Measurements from ENCODE around the gene TNFSF8. TPM values are rescaled to one million over a fixed set of nuclear protein-coding genes. Genes with fewer than 3 reads are reported as not detected.

The TNFSF8 gene
- total RNA-seq, 1 donor from 2014 or later: 1.5 TPM

DNA sequence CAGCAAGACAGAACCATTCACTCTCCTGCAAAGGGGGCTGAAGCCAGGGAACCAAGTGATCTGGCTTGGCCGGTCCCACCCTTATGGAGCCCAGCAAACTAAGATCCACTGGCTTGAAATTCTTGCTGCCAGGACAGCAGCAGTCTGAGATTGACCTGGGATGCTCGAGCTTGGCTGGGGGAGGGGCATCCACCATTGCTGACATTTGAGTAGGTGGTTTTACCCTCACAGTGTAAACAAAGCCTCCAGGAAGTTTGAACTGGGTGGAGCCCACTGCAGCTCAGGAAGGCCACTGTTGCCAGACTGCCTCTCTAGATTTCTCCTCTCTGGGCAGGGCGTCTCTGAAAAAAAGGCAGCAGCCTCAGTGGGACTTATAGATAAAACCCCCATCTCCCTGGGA lies 60.5 kb downstream of the TNFSF8 start:
- no peak for DNase-seq (ENCODE audit: low spot score)

DNA sequence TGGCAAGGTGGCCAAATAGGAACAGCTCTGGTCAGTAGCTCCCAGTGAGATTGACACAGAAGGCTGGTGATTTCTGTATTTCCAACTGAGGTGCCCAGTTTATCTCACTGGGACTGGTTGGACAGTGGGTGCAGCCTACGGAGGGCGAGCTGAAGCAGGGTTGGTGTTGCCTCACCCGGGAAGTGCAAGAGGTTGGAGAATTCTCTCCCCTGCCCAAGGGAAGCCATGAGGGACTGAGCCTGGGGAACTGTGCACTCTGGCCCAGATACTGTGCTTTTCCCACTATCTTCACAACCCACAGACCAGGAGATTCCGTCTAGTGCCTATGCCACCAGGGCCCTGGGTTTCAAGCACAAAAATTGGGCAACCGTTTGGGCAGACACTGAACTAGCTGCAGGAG lies 61.0 kb downstream of the TNFSF8 start:
- no peak for DNase-seq (ENCODE audit: low spot score)

DNA sequence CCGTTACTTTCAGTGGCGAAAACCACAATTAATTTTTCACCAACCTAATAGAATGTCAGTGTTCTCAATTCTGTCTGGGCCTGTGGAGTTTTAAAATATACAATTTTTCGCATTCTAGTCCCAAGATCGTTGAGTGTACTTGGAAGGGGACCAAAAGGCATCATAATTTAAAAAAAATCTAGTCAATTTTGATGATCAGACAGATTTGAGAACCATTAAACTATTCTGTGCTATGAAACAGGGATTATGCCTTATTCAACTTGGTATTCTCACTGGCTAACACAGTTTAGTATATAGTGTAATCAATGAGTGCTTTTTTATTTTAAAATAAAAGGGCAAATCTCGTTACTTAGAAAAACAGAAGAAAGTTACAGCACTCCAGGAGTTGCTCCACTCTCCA lies 63.1 kb downstream of the TNFSF8 start:
- DNase-seq (ENCODE audit: low spot score): no peak

DNA sequence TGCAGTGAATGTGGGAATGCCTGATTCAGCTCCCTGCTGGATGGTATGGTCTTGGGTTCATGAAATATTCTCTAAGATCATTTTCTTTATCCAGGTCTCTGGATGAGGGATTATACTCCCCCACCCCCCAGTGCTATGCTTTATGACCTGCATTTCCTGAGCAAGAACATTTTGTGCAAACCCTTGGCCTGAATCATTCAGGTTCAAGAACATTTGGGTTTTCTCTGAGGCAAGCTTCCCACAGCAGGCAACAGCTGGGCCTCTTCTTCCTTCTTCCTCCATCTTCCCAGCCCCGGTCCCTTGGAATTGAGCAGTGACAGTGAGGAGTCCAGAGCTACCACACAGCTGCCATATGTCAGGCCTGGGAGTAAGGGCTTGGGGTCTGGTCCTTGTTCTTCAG lies 65.9 kb downstream of the TNFSF8 start:
- no peak for DNase-seq (ENCODE audit: low spot score)

DNA sequence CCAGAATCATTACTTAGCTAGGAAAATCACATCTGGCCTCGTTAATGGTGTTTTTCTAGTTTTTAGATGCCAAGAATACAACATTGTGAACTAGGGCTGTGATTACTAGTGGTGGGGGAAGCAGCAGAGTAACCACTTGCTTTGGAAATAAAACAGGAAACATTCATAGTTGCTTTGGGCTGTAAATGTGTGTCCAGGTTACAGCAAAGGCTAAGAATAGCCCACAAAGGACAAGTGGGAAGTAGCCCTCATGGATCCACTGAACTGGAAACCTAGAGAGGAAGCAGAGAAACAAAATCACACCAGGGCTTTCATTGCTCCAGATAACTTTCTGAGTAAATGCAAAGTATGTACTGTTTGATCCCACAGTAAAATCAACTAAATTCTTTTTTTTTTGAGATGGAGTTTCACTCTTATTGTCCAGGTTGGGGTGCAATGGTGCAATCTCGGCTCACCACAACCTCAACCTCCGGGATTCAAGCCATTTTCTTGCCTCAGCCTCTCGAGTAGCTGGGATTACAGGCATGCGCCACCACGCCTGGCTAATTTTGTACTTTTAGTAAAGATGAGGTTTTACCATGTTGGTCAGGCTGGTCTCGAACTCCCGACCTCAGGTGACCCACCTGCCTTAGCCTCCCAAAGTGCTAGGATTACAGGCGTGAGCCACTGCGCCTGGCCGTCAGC lies 68.3 kb downstream of the TNFSF8 start:
- no peak for DNase-seq (ENCODE audit: low spot score)

DNA sequence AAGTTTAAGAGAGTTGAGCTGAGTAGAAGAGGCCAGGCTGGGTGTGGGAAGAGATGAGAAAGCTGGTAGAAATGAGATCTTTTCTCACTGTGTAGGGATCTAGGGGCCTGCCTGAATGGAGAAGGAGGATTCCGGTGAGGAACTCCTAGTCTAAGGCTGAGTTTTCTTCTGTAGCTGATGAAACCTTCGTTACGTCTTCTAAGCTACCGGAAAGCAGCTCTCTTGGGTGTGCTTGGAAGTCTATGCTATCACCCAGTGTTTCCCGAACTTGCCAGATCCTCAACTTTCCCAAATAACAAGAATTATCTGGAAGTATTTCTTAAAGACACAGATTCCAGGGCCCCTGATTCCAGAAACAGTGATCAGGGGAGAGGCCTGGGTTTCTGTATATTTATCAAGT lies 69.1 kb downstream of the TNFSF8 start:
- DNase-seq (ENCODE audit: low spot score): no peak

DNA sequence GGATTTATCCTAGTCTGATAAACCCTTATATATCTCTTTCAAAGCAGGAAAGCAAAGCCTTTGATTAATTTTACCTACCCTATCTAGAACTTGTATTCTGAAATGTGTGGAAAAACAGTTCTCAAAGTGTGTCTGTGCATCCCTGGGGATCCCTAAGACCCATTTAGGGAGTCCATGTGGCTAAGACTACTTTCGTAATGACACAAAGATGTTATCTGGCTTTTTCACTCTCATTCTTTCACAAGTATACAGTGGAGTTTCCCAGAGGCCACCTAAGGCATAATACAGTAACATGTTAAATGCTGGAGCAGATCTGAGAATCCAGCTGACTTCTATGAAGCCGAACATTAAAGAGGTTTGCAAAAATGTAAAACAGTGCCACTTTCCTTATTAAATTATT lies 70.2 kb downstream of the TNFSF8 start:
- no peak for DNase-seq (ENCODE audit: low spot score)

DNA sequence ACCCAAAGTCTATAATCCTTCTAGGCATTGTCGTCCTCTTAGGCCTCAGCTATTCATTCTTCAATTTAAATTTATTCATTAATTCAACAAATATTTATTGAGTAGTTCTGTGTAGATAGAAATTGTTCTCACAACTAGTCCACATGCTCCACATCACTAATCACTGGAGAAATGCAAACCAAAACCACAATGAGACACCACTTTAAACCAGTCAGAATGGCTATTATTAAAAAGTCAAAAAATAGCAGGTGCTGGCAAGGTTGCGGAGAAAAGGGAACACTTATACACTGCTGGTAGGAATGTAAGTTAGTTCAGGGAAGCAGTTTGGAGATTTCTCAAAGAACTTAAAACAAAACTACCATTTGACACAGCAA lies 73.5 kb downstream of the TNFSF8 start:
- no peak for DNase-seq (ENCODE audit: low spot score)

DNA sequence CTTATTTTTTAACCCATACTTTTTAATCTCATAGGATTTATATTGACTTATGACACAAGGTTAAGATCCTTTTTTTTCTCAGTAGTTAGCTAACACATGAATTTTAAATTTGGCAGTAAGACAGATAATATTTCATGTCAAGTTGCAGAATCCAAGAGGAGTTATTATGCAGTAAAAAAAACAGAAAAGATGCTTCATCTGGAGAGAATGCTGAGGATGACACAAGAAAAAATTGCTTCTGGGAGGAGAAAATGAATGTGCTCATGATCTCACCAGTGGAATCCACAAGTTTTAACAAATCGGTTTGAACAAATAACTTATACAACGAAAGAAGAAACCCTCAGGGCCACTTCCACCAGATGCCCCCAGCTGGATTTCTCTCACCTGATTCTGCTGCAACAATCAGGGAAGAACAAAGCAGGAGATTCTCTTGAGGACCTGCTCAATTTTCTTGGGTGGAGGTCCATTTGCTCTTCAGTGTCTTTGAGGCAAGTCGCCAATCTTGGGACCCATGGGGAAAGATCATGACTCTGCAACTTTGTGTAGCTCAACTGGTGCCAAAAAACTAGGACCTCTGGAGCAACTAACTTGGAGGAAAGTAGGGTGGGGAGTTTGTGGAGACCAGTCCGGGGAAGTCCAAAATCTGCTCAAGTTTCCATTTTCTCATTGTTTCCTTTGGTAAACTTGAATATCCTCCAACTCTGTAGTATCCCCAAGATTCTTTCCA lies 74.0 kb downstream of the TNFSF8 start:
- no peak for DNase-seq (ENCODE audit: low spot score)

DNA sequence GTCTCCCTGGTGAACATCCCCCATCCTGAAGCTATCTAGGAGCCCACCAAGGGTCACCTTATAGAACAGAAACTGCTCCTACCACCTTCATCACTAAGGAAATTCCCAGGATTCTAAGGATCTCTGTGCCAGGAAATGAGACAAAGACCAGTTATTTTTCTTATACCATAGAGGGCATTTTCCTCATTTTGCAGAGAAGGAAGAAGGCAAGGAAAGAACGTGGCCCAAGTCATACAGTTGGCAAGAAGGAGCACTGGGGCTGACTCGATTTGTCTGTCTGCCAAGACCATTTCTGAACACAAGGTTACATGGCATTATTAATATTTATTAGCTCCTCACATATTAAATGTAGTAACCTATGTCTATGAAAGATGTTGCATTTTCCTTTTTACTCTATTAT lies 74.9 kb downstream of the TNFSF8 start:
- DNase-seq (ENCODE audit: low spot score): no peak

DNA sequence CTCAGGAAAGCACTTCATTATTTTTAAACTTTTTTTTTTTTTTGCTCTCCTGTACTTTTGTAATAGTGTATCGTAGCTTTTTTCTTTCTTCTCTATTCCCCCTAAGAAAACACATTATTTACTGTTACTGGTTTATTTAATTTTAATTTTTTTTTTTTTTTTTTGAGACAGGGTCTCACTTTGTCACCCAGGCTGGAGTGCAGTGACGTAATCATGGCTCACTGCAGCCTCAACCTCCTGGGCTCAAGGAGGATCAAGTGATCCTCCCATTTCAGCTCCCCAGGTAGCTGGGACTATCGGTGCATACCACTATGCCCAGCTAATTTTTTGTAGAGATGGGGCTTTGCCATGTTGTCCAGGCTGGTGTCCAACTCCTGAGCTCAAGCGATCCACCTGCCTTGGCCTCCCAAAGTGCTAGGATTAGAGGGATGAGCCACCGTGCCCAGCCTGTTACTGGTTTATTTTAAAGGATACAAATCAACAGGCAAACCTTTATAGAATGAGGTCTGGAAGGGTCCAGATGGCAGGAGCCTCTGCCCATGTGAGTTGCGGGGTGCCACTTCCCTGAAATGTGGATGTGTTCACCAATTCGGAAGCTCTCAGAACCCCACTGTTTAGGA lies 75.5 kb downstream of the TNFSF8 start:
- no peak for DNase-seq (ENCODE audit: low spot score)

DNA sequence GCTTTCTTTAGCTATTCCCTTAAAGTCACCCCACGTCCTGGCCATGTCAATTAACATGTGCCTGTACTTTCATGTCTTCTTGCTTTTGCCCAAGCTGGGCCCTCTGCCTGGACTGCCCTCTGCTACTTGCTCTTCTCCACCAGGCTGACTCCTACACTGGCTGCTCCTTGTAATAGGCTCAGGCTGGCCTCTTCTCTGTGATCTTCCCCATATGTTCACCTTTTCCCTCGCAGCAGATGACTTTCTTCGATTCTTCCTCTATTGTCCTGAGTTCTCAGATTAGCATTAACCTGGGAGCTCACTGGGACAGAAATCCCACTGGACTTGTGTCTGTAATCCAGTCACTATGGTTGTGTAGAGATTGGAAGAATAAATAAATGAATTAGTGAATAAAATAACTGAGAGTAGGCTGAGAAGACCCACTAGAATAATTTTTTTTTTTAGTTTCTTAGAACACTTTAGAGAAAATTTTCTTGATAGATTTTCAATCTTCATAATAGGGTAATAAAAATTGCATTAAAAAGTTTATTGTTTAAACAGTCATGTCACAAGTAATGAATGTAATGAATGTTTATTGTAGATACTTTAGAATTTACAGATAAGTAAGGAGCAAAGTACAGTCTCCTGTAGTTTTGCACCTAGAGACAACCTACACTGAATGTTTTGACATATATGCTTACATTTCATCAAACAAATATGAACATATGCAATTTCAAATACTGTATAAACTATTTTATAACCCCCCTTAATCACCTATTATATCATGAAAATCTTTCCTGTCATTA lies 77.1 kb downstream of the TNFSF8 start:
- DNase-seq (ENCODE audit: low spot score): no peak

DNA sequence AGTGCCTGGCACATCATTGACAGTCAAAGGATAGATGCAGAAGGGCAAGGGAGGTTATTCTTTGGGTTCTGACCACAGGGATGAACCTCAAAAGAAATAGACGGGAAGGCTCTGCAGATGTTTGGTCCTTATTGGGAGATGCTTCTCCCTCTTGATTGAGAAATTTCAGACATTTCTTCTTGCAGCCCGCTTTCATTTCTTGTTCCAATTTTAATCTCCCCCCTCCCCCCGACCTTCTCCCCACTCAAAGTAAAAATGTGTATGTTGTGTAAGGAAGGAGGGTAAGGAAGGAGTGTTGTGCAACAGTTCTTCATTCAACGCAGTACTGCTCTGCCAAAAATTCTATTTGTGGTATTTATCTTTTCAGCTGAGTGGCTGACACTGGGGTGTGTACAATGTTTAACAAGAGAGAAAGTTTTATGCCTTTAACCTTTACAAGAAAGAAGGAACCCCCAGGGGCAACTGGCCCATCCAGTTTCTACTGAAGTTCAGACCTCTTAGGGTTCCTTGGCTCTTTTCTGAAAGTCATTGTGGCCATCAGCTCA lies 78.3 kb downstream of the TNFSF8 start:
- no peak for DNase-seq (ENCODE audit: low spot score)

DNA sequence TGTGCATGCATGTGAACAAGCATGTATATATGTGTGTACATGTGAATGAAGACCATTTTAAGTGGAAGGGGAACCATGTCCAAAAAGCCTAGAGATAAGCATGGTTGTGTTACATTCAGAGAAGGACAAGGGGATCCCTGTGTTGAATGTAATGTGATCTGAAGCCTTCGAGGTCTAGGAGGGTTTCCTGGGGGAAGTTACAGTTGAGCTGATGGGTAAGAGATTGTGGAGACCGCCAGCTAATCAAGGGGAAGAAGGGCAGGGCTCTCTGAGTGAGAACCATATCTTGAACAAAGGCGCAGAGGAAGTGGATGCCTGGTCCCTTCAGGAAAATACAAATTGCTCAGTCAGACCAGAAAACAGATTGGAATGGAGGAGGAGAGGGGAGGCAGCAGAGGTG lies 79.1 kb downstream of the TNFSF8 start:
- no peak for DNase-seq (ENCODE audit: low spot score)

Other genes starting within 250 kb of the TNFSF8 start
- gene TEX48, start 248.4 kb downstream of the TNFSF8 start, total RNA-seq: not detected
- 16.2 TPM for gene TNFSF15, start 124.6 kb downstream of the TNFSF8 start, total RNA-seq
- gene TNC, start 187.6 kb upstream of the TNFSF8 start, total RNA-seq: 61.2 TPM

Data from ureter (tissue), 1 donor.